Left lung (tissue), 10 donors: ENCODE measurements around the gene SLC12A2. TPM values are rescaled to one million over a fixed set of nuclear protein-coding genes. Genes with fewer than 3 reads are reported as not detected.
A peak's percentile ranks its signal among the peaks of the same experiment; 100 is the strongest.

Experiments used
- ATAC-seq: fragments of 200-7000 bp; cut with Tn5 transposase; one replicate; pipeline ENCODE4 v1.9.1; 2020; ENCODE audit warnings: moderate library complexity
- DNase-seq, 4 donors: peaks; one replicate each; pipeline ENCODE4 v3.0.0-alpha.2; 2013 to 2020
- H3K27ac ChIP-seq, 2 donors: fragments of 200-600 bp; sonication (generic) in 1 of 2; one replicate each; pipeline versions ENCODE4 v1.5.0 to v1.8.0; 2020 to 2021
- H3K27me3 ChIP-seq, 2 donors: fragments of 200-600 bp; sonication (generic) in 1 of 2; one replicate each; pipeline versions ENCODE4 v1.5.0 to v1.8.0; 2020 to 2021
- H3K36me3 ChIP-seq, 2 donors: fragments of 200-600 bp; sonication (generic) in 1 of 2; one replicate each; pipeline versions ENCODE4 v1.5.0 to v1.8.0; 2020 to 2021
- H3K4me1 ChIP-seq, 2 donors: fragments of 200-600 bp; one replicate each; pipeline ENCODE4 v1.8.0; 2021
- H3K4me3 ChIP-seq, 2 donors: fragments of 200-600 bp; sonication (generic) in 1 of 2; one replicate each; pipeline versions ENCODE4 v1.5.0 to v1.8.0; 2020 to 2021; ENCODE audit warnings: mild to moderate bottlenecking in 1 of 2
- H3K9me3 ChIP-seq, 2 donors: fragments of 200-600 bp; sonication (generic) in 1 of 2; one replicate each; pipeline versions ENCODE4 v1.5.0 to v1.8.0; 2020 to 2021
- intact Hi-C, 2 donors: fragments of 100-400 bp; cut with DNase I; formaldehyde crosslinking; loops; one replicate each; pipeline versions ENCODE4 v1.11.2 to v1.14.2; 2022
- polyA plus RNA-seq, 6 donors: library from polyadenylated mRNA; unstranded; fragments of 120-200 nt; gene quantifications; one replicate each; pipeline ENCODE4 v1.2.1, GENCODE V29; 2013; ENCODE audit not compliant: insufficient read length in 6 of 6
- total RNA-seq, 2 donors: library from RNA; stranded (reverse); fragmentation: NEBNext Ultra II Directional; extraction: Animal tissue kit (Norgen Biotek cat#: 25700); gene quantifications; one replicate each; pipeline ENCODE4 v1.2.1, GENCODE V29; 2021
- TF ChIP-seq, protein P1 (sequence below), 2 donors: fragments of 200-600 bp; sonication (generic) in 1 of 2; IDR thresholded peaks; one replicate each; pipeline versions ENCODE4 v1.5.0 to v1.8.0; 2021; ENCODE audit warnings: antibody characterized with exemption in 2 of 2
- donor health status: DM: no; HTN: yes; CAD: no.
- donor health status: DM: no; HTN: no; CAD: no.

The SLC12A2 gene
- total and polyA plus RNA-seq, 8 donors: 33.7 to 94.4 (median 70.3) TPM

DNA sequence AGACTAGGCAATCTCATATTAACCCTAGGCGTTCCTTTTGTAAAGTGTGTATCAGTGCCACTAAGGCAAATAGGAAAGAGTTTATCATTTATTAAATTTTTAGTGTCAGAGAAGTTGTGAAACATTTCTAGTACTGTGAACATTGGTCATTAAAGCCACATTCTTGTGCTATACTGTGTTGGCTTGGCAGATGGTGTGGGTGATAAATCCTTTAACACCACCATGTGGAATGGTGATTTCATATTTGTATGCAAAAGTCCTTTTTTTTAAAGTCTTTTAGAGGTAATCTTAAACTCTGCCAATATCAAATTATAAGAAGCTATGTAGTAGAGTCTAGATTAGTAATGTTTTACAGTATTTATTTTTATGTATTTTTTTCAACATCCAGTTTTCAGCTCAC, 18.1 kb downstream of the SLC12A2 start:
- Histone ChIP-seq H3K27ac (no peak overlapping the region), H3K4me3 (no peak overlapping the region), H3K9me3 (peaks cover 0 to 22% of the 10 kb centered on the region in 2 donors), H3K27me3 (no peaks in the 10 kb centered on the region), H3K36me3 (no peaks in the 10 kb centered on the region), H3K4me1 (no peaks in the 10 kb centered on the region)
- intact Hi-C loops: no loop called here
- DNase-seq (no peak), ATAC-seq (peak; percentile 25)
- TF ChIP-seq, protein P1, sequence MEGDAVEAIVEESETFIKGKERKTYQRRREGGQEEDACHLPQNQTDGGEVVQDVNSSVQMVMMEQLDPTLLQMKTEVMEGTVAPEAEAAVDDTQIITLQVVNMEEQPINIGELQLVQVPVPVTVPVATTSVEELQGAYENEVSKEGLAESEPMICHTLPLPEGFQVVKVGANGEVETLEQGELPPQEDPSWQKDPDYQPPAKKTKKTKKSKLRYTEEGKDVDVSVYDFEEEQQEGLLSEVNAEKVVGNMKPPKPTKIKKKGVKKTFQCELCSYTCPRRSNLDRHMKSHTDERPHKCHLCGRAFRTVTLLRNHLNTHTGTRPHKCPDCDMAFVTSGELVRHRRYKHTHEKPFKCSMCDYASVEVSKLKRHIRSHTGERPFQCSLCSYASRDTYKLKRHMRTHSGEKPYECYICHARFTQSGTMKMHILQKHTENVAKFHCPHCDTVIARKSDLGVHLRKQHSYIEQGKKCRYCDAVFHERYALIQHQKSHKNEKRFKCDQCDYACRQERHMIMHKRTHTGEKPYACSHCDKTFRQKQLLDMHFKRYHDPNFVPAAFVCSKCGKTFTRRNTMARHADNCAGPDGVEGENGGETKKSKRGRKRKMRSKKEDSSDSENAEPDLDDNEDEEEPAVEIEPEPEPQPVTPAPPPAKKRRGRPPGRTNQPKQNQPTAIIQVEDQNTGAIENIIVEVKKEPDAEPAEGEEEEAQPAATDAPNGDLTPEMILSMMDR (IDR thresholded peaks at IDR 0.05): no peak

DNA sequence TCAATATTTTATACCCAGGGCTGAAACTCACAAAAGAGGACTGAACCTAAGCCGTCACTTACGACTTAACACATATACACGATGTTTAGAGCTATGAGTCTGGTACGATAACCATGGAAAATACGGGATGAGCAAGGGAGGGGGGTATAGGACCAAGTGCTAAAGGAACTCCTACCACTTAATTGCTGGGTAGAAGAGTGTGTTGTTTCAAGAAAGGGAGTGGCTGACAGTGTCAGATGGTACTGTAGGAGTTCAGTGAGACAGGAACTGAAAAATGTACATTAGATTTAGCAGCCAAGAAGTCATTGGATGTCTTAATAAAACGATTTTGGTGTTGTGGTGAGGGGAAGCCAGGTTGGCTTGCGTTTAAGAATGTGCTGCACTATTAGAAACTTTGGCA, 21.6 kb downstream of the SLC12A2 start:
- Histone ChIP-seq H3K36me3 (no peaks in the 10 kb centered on the region), H3K27me3 (no peaks in the 10 kb centered on the region), H3K9me3 (no peaks in the 10 kb centered on the region), H3K4me1 (peaks cover 0 to 3% of the 10 kb centered on the region in 2 donors), H3K4me3 (no peak overlapping the region), H3K27ac (no peak overlapping the region)
- TF ChIP-seq, protein P1 (IDR thresholded peaks at IDR 0.05): no peak
- DNase-seq: no peak
- ATAC-seq: no peak
- intact Hi-C loops: no loop called here

DNA sequence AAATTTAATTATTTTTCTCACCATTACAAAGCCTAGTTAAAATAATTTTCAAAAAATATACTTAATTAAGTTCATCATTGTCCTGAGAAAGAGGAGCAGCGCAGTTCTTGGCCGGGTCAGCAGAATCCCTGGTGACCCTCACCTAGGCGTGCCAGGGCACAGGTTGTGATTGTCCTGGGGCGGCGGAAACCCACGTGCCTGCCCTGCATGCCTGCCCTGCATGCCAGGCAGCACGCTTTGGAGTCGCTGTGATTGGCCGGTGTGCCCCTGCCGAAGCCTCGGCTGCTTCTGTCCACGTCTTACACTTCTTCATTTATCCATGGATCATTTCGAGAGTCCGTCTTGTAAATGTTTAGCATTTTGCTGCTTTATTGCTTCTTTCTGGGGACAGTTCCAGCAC, 25.6 kb downstream of the SLC12A2 start:
- ATAC-seq (no peak), DNase-seq (peak in 1 of 4 donors; percentile 51)
- H3K9me3 ChIP-seq: no peaks in the 10 kb centered on the region
- no peaks in the 10 kb centered on the region for H3K27me3 ChIP-seq
- no peak overlapping the region for H3K4me3 ChIP-seq
- intact Hi-C loops: no loop called here
- H3K36me3 ChIP-seq: peaks cover 0 to 5% of the 10 kb centered on the region in 2 donors
- no peak overlapping the region for H3K27ac ChIP-seq
- peaks cover 0 to 3% of the 10 kb centered on the region in 2 donors for H3K4me1 ChIP-seq
- TF ChIP-seq, protein P1 (IDR thresholded peaks at IDR 0.05): no peak

DNA sequence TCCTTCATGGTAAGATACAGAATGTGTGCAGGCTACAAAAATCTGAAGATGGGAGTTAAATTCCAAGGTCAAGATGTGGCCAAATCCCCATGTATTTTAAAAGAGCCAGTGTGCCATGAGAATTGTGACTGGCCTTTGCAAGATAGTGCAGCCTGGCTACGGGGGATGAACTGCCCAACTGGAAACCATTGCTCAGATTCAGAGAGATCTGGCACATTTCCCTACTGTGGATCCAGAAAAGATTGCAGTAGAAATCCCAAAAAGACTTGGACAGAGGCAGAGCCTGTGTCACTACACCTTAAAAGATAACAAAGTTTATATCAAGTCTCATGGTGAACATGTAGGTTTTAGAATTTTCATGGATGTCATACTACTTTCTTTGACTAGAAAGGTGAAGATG, 26.2 kb downstream of the SLC12A2 start:
- intact Hi-C loops: no loop called here
- TF ChIP-seq, protein P1 (IDR thresholded peaks at IDR 0.05): no peak
- Histone ChIP-seq H3K4me3 (no peak overlapping the region), H3K9me3 (no peaks in the 10 kb centered on the region), H3K27ac (no peak overlapping the region), H3K4me1 (peaks cover 0 to 3% of the 10 kb centered on the region in 2 donors), H3K36me3 (peaks cover 0 to 8% of the 10 kb centered on the region in 2 donors), H3K27me3 (no peaks in the 10 kb centered on the region)
- DNase-seq (no peak), ATAC-seq (no peak)

DNA sequence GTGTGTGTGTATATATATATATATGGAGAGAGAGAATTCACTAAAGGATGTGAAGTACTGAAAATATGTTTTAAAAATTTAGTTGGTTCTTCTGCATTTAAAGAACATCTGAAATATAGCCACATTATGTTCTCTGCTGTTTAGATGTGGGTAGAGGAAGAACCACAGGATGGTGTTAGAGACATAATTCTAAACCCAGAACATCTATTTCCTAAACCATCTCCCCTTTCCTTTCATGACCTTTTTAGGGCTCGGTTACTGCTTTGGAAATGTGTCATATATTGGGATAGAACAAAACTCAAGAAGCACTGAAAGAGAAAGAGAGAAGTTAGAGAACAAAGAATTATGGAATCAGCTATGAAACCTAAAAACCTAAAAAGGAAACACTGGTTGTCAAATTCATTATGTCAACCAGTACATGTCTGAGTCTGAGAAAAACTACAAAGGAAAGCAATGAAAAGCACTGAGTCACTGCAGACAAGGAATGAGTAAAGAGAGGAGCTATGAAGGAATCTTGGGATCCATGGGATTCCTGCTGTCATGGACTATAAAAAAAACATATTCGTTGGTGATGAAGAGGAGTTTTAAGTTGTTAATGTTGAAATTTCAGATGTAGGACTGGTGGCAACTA, 28.4 kb downstream of the SLC12A2 start:
- intact Hi-C loops: no loop called here
- TF ChIP-seq, protein P1 (IDR thresholded peaks at IDR 0.05): no peak
- Histone ChIP-seq H3K4me3 (no peak overlapping the region), H3K27ac (no peak overlapping the region), H3K9me3 (no peaks in the 10 kb centered on the region), H3K36me3 (peaks cover 0 to 27% of the 10 kb centered on the region in 2 donors), H3K27me3 (no peaks in the 10 kb centered on the region), H3K4me1 (peaks cover 0 to 3% of the 10 kb centered on the region in 2 donors)
- no peak for ATAC-seq
- DNase-seq: no peak
